Heart right ventricle (tissue), 16 donors: ENCODE results near the gene PRR15L. TPM values are rescaled to one million over a fixed set of nuclear protein-coding genes. Genes with fewer than 3 reads are reported as not detected.
"Not testable (repeated sequence)": the region's sequence is repeated elsewhere in the genome, so short reads cannot be mapped to it uniquely, and the experiment has no call there.

Experiments used
- ATAC-seq, 8 donors: fragments of 200-7000 bp; cut with Tn5 transposase; one replicate each; pipeline ENCODE4 v1.9.1; 2020; ENCODE audit warnings: mild to moderate bottlenecking in 8 of 8, moderate library complexity in 8 of 8, moderate number of reproducible peaks in 1 of 8
- DNase-seq, 2 donors: peaks; one replicate each; pipeline ENCODE4 v3.0.0-alpha.2; 2020
- H3K27ac ChIP-seq, 10 donors: fragments of 200-600 bp; sonication (generic) in 2 of 10; one replicate each; pipeline versions ENCODE4 v1.5.0 to v1.8.0; 2020 to 2022; ENCODE audit warnings: mild to moderate bottlenecking in 3 of 10
- H3K27me3 ChIP-seq, 7 donors: fragments of 200-600 bp; one replicate each; pipeline ENCODE4 v1.8.0; 2021 to 2022; ENCODE audit warnings: mild to moderate bottlenecking in 2 of 7
- H3K36me3 ChIP-seq, 9 donors: fragments of 200-600 bp; sonication (generic) in 1 of 9; one replicate each; pipeline versions ENCODE4 v1.5.0 to v1.8.0; 2020 to 2022; ENCODE audit warnings: mild to moderate bottlenecking in 2 of 9
- H3K4me1 ChIP-seq, 9 donors: fragments of 200-600 bp; sonication (generic) in 1 of 9; one replicate each; pipeline versions ENCODE4 v1.5.0 to v1.8.0; 2020 to 2022; ENCODE audit warnings: mild to moderate bottlenecking in 4 of 9
- H3K4me3 ChIP-seq, 10 donors: fragments of 200-600 bp; sonication (generic) in 2 of 10; one replicate each; pipeline versions ENCODE4 v1.5.0 to v1.8.0; 2020 to 2022; ENCODE audit warnings: mild to moderate bottlenecking in 7 of 10, moderate library complexity in 2 of 10
- H3K9me3 ChIP-seq, 11 donors: fragments of 200-600 bp in 10 of 11; sonication (generic) in 2 of 11; one replicate each; pipeline versions ENCODE4 v1.5.0 to v1.8.0; 2013 to 2022; ENCODE audit warnings: mild to moderate bottlenecking in 2 of 11, control low read depth in 1 of 11, moderate library complexity in 1 of 11
- WGBS, 2 donors: extraction: QIAGEN DNeasy Blood & Tissue Kit; methylation state at CpG; one replicate each; pipeline ENCODE4 v1.1.7; 2013; ENCODE audit warnings: inconsistent platforms in 1 of 2; 5-methylcytosine and 5-hydroxymethylcytosine counted together
- intact Hi-C, 10 donors: fragments of 100-400 bp; cut with DNase I; formaldehyde crosslinking; loops; one replicate each; pipeline versions ENCODE4 v1.11.1 to v1.14.2; 2022
- polyA plus RNA-seq, 2 donors: library from polyadenylated mRNA; stranded (reverse); fragments of 200-250 nt; gene quantifications; one replicate each; pipeline ENCODE4 v1.2.3, GENCODE V29; 2013
- total RNA-seq, 10 donors: library from RNA; stranded (reverse); fragmentation: NEBNext Ultra II Directional in 3 of 10; extraction: Animal tissue kit (Norgen Biotek cat#: 25700) in 3 of 10; gene quantifications; one replicate each; pipeline versions ENCODE4 v1.2.1 to v1.2.4, GENCODE V29; 2021 to 2023
- TF ChIP-seq, protein P1 (sequence below), 9 donors: fragments of 200-600 bp; sonication (generic) in 2 of 9; IDR thresholded peaks; one replicate each; pipeline versions ENCODE4 v1.5.0 to v1.8.0; 2021 to 2022; ENCODE audit warnings: antibody characterized with exemption in 9 of 9, mild to moderate bottlenecking in 5 of 9, moderate library complexity in 1 of 9
- donor health status: Arrhythmogenic right ventricular cardiomyopathy.
- donor health status: ischemic (EF 13 %, LVEDD 7.1; RV severe dilation, severe dysfunction).
- donor health status: healthy with polysubstance abuse.
- donor health status: DM: no; HTN: yes; CAD: no.
- donor health status: DM: no; HTN: no; CAD: no.
- donor health status: ischemic (EF 25% LVEDD 6.9; RV normal size, moderate dysfunction).
- donor health status: ischemic (EF 25% LVEDD 5.7; RV mildly dilated, moderate dysfunction).
- donor health status: healthy.
- donor health status: DM: yes; HTN: yes; CAD: no.
- donor health status: Ischemic cardiomyopathy.
- donor health status: ischemic (EF 35%, LVEDD 5.7; RV mildly dilated, moderate dysfunction).
- donor health status: nonischemic (EF 11% LVEDD 7.7; RV severe dilation, severe dysfunction).
- donor health status: DM: yes; HTN: yes; CAD: no.
- donor health status: PGD.
- donor health status: ischemic (EF 29% LVEDD 5.4; RV normal size, mild dysfunction).
- donor health status: nonischemic (EF 23%, LVEDD 6.1; RV moderate dilation, normal function).

The PRR15L gene
- total and polyA plus RNA-seq, 12 donors, result not detected

DNA sequence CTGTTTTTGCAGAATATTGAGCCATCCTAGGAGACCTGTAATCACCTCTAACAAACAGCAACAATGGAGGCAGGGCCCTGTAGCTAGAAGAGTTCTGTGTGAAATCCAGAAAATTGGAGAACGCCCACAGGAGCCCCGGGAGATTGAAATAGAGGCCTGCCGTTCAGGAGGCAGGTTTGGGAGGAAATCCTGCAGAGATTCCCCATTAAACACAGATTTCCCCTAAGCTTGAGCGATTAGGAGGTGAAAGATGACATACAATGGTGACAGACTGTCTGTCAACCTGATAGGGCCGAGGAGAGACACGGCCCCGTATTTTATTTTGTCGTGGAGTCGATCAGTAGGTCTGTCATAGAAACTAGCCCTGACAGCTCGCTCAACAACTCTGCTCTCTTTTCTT is 31.5 kb upstream of the PRR15L start:
- TF ChIP-seq, protein P1, sequence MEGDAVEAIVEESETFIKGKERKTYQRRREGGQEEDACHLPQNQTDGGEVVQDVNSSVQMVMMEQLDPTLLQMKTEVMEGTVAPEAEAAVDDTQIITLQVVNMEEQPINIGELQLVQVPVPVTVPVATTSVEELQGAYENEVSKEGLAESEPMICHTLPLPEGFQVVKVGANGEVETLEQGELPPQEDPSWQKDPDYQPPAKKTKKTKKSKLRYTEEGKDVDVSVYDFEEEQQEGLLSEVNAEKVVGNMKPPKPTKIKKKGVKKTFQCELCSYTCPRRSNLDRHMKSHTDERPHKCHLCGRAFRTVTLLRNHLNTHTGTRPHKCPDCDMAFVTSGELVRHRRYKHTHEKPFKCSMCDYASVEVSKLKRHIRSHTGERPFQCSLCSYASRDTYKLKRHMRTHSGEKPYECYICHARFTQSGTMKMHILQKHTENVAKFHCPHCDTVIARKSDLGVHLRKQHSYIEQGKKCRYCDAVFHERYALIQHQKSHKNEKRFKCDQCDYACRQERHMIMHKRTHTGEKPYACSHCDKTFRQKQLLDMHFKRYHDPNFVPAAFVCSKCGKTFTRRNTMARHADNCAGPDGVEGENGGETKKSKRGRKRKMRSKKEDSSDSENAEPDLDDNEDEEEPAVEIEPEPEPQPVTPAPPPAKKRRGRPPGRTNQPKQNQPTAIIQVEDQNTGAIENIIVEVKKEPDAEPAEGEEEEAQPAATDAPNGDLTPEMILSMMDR (IDR thresholded peaks at IDR 0.05), result no peak
- WGBS, 2 donors, result 68 to 69% methylated on average over 10 of the region's 10 CpGs
- no peak for DNase-seq
- Histone ChIP-seq H3K4me3 (no peak overlapping the region), H3K27ac (no peak overlapping the region), H3K27me3 (peaks cover 0 to 6% (median 0%) of the 10 kb centered on the region in 7 donors), H3K36me3 (peaks cover 0 to 14% (median 0%) of the 10 kb centered on the region in 9 donors), H3K4me1 (peaks cover 0 to 23% (median 16%) of the 10 kb centered on the region in 9 donors), H3K9me3 (no peaks in the 10 kb centered on the region)
- intact Hi-C loops, result no loop called here
- ATAC-seq, result no peak

DNA sequence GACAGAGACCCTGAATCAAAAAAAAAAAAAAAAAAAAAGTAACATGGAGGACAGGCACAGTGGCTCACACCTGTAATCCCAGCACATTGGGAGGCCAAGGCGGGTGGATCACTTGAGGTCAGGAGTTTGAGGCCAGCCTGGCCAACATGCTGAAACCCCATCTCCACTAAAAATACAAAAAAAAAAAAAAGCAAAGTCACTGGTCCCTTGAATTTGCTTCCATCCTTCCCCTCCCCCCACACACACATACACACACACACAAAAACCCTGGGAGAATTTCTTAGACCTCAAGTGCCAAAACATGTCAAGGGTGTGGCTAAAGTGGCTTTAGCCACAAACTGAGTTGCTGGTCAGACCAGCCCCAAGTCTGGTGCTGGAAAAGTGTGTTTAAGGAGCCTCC is 30.8 kb upstream of the PRR15L start:
- H3K27ac ChIP-seq, H3K27me3 ChIP-seq, H3K4me3 ChIP-seq, intact Hi-C loops, ATAC-seq, H3K9me3 ChIP-seq, DNase-seq: not testable (repeated sequence)
- Histone ChIP-seq H3K36me3 (peaks cover 0 to 21% (median 0%) of the 10 kb centered on the region in 9 donors), H3K4me1 (peaks cover 0 to 30% (median 18%) of the 10 kb centered on the region in 9 donors)
- 88 to 100% methylated on average over 1 of the region's 1 CpG for WGBS, 2 donors

DNA sequence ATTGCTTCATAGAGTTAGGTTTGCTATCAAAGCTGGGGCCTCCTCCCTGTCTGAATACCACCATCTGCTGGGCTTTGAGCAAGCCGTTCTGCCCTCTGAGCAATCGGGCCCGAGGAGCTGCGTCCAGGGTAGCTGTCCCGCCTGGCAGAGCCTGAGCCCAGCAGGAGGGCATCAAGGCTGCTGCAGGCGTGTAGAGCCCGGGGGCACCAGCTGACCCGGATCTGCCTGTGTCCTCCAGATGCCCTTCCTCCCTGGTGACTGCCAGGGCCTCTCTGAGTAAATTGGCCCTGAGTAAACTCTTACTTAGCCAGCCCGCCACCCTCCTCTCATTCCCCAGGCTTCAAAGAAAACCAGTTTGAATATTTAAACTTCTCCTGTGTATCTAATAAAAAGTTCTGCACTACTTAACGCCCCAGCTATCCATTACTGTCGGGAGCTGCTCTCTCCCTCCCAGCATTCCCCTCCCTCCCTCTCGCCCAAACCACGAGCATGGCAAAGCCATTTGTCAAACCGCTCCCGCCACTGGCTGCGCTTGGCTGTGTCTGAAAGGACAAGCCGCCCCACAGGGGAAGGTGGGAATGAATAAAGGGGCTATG is 29.7 kb upstream of the PRR15L start:
- Histone ChIP-seq H3K27me3 (no peaks in the 10 kb centered on the region), H3K9me3 (no peaks in the 10 kb centered on the region), H3K4me1 (peaks cover 0 to 36% (median 20%) of the 10 kb centered on the region in 9 donors), H3K36me3 (peaks cover 0 to 29% (median 0%) of the 10 kb centered on the region in 9 donors), H3K27ac (peak overlapping the region in 3 of 10 donors; percentile 28 to 70 (median 57)), H3K4me3 (no peak overlapping the region)
- TF ChIP-seq, protein P1 (IDR thresholded peaks at IDR 0.05), result no peak
- ATAC-seq, result peak in 6 of 8 donors; percentile 23 to 61 (median 54)
- 50 to 55% methylated on average over 17 of the region's 17 CpGs for WGBS, 2 donors
- intact Hi-C loops, result no loop called here
- no peak for DNase-seq

DNA sequence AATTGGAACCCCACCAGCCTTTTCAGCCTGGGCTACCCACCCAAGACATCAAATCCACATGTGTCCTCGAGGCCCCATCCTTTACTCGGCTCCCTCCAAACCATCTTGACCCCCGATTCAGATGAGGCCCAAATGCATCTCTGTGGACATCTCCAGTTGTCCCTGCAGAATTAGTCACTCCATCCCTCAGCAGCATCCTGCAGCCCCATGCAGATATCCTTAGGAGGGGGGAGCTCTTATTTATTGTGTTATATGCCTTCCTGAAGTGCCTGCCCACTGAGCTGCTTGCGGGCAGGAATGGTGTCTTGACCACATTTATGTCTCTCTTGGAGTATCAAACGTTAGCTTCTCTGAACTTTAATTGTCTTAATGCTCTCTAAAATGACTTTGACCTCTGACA is 28.8 kb upstream of the PRR15L start:
- TF ChIP-seq, protein P1 (IDR thresholded peaks at IDR 0.05), result no peak
- no peaks in the 10 kb centered on the region for H3K27me3 ChIP-seq
- intact Hi-C loops, result no loop called here
- peaks cover 0 to 37% (median 7%) of the 10 kb centered on the region in 9 donors for H3K36me3 ChIP-seq
- no peaks in the 10 kb centered on the region for H3K9me3 ChIP-seq
- peaks cover 0 to 28% (median 17%) of the 10 kb centered on the region in 9 donors for H3K4me1 ChIP-seq
- no peak overlapping the region for H3K4me3 ChIP-seq
- ATAC-seq, result no peak
- no peak overlapping the region for H3K27ac ChIP-seq
- no peak for DNase-seq
- WGBS, 2 donors, result 83 to 87% methylated on average over 5 of the region's 5 CpGs
